Measurements from ENCODE around the gene DPY19L3. TPM values are rescaled to one million over a fixed set of nuclear protein-coding genes. Genes with fewer than 3 reads are reported as not detected.

DPY19L3 gene
- 33.9 TPM for polyA plus RNA-seq (2013, experiment 1 of 2)
- polyA plus RNA-seq (2013, experiment 2 of 2): 36.3 TPM

GRCh38 chr19:32405431-32406160, at the start of gene DPY19L3:
DPY19L3 (plus strand) TSS chr19:32405770; CDS start chr19:32408254, 2,484 bp downstream.
- Histone ChIP-seq H3K4me3 (ENCODE audit: low read length) (peak within 1 kb of the TSS; percentile 99), H3K27ac (ENCODE audit: low read depth, low read length) (peak within 1 kb of the TSS; percentile 97), H3K9ac (ENCODE audit: low read depth, low read length) (peak within 1 kb of the TSS; percentile 99), H3K27me3 (ENCODE audit: insufficient read depth, low read length) (no peaks in the 10 kb centered on the region), H3K36me3 (ENCODE audit: insufficient read depth, low read length) (peaks cover 33% of the 10 kb centered on the region), H3K9me3 (ENCODE audit: insufficient read depth, low read depth, low read length) (no peaks in the 10 kb centered on the region), H3K4me1 (ENCODE audit: insufficient read depth, low read length) (peaks cover 22% of the 10 kb centered on the region)
- WGBS: under 1% methylated on average over 104 of the region's 104 CpGs

DNA sequence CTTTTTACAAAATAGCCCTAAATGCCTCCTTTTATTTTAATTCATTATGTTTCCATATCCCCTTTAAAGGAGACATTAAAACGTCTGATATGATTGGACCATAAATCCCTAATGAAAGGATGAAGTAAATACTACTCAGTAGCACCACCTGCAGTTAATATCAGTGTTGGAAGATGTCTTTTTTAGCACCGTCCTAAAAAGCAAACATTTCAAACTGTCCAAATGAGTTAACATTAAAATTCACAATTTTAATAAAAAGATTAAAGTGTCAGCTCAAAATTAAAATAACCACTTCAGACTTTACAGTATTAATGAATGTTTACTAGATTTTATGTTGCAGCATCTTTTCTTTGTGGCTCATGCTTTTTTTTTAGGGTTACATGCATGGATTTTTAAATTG, 47.9 kb upstream of the DPY19L3 start:
- Histone ChIP-seq H3K4me1 (ENCODE audit: insufficient read depth, low read length) (no peaks in the 10 kb centered on the region), H3K9ac (ENCODE audit: low read depth, low read length) (no peak overlapping the region), H3K9me3 (ENCODE audit: insufficient read depth, low read depth, low read length) (no peaks in the 10 kb centered on the region), H3K4me3 (ENCODE audit: low read length) (no peak overlapping the region), H3K36me3 (ENCODE audit: insufficient read depth, low read length) (peaks cover 98% of the 10 kb centered on the region), H3K27ac (ENCODE audit: low read depth, low read length) (no peak overlapping the region), H3K27me3 (ENCODE audit: insufficient read depth, low read length) (no peaks in the 10 kb centered on the region)
- 100% methylated on average over 1 of the region's 2 CpGs for whole genome bisulfite sequencing

DNA sequence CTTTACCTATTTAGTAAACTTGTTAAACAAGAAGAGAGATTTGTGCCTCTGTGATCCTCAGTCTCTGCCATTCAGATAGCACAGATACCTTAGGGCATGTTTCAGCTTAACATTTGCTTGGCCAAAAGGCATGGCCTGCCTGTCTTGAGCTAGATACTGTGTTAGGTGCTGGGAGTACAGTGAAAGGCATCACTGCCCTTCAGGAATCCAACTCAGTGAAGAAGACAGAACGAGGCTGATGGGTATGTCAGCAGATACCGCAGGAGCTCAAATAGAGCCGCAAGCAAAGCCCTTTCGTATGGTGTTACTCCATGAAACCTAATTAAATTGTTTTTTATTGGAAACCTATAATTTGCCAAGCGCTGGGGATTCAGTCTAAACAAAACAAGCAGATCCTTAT, 47.2 kb upstream of the DPY19L3 start:
- no peaks in the 10 kb centered on the region for H3K27me3 ChIP-seq (ENCODE audit: insufficient read depth, low read length)
- 96% methylated on average over 5 of the region's 5 CpGs for WGBS
- no peak overlapping the region for H3K27ac ChIP-seq (ENCODE audit: low read depth, low read length)
- H3K4me3 ChIP-seq (ENCODE audit: low read length): no peak overlapping the region
- no peak overlapping the region for H3K9ac ChIP-seq (ENCODE audit: low read depth, low read length)
- H3K9me3 ChIP-seq (ENCODE audit: insufficient read depth, low read depth, low read length): no peaks in the 10 kb centered on the region
- H3K36me3 ChIP-seq (ENCODE audit: insufficient read depth, low read length): peaks cover 98% of the 10 kb centered on the region
- H3K4me1 ChIP-seq (ENCODE audit: insufficient read depth, low read length): no peaks in the 10 kb centered on the region

GRCh38 chr19:32359581-32359980, 46.0 kb upstream of the DPY19L3 start:
- Histone ChIP-seq H3K9me3 (ENCODE audit: insufficient read depth, low read depth, low read length) (no peaks in the 10 kb centered on the region), H3K27ac (ENCODE audit: low read depth, low read length) (no peak overlapping the region), H3K4me3 (ENCODE audit: low read length) (no peak overlapping the region), H3K36me3 (ENCODE audit: insufficient read depth, low read length) (peaks cover 95% of the 10 kb centered on the region), H3K27me3 (ENCODE audit: insufficient read depth, low read length) (no peaks in the 10 kb centered on the region), H3K9ac (ENCODE audit: low read depth, low read length) (no peak overlapping the region), H3K4me1 (ENCODE audit: insufficient read depth, low read length) (no peaks in the 10 kb centered on the region)
- 96% methylated on average over 9 of the region's 9 CpGs for WGBS

GRCh38 chr19:32361574-32362317, 43.8 kb upstream of the DPY19L3 start:
- no peaks in the 10 kb centered on the region for H3K4me1 ChIP-seq (ENCODE audit: insufficient read depth, low read length)
- no peak overlapping the region for H3K4me3 ChIP-seq (ENCODE audit: low read length)
- H3K27ac ChIP-seq (ENCODE audit: low read depth, low read length): no peak overlapping the region
- H3K27me3 ChIP-seq (ENCODE audit: insufficient read depth, low read length): no peaks in the 10 kb centered on the region
- H3K9me3 ChIP-seq (ENCODE audit: insufficient read depth, low read depth, low read length): no peaks in the 10 kb centered on the region
- 95% methylated on average over 9 of the region's 9 CpGs for WGBS
- H3K36me3 ChIP-seq (ENCODE audit: insufficient read depth, low read length): peaks cover 94% of the 10 kb centered on the region
- H3K9ac ChIP-seq (ENCODE audit: low read depth, low read length): no peak overlapping the region

DNA sequence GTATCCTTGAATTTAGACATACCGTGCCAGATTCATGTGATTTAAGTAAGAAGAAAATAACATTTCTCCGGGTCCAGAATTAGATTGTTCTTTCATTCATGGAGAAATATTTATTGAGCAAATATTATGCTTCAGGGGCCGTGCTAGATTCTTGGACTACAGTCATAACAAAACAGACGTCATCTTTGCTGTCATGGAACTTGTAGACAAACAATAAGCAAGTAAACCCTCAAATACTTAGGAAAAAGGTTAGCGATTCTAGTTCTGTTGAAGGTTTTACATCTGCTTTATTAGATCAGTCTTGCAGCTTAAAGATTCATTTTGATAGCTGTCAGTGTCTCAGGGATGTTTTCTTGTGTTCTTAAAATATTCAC, 43.3 kb upstream of the DPY19L3 start:
- peaks cover 94% of the 10 kb centered on the region for H3K36me3 ChIP-seq (ENCODE audit: insufficient read depth, low read length)
- H3K9me3 ChIP-seq (ENCODE audit: insufficient read depth, low read depth, low read length): no peaks in the 10 kb centered on the region
- H3K4me1 ChIP-seq (ENCODE audit: insufficient read depth, low read length): no peaks in the 10 kb centered on the region
- H3K9ac ChIP-seq (ENCODE audit: low read depth, low read length): no peak overlapping the region
- 92% methylated on average over 5 of the region's 5 CpGs for WGBS
- H3K4me3 ChIP-seq (ENCODE audit: low read length): no peak overlapping the region
- H3K27ac ChIP-seq (ENCODE audit: low read depth, low read length): no peak overlapping the region
- H3K27me3 ChIP-seq (ENCODE audit: insufficient read depth, low read length): no peaks in the 10 kb centered on the region

GRCh38 chr19:32363175-32363574, 42.4 kb upstream of the DPY19L3 start:
- no peak overlapping the region for H3K27ac ChIP-seq (ENCODE audit: low read depth, low read length)
- H3K36me3 ChIP-seq (ENCODE audit: insufficient read depth, low read length): peaks cover 92% of the 10 kb centered on the region
- no peak overlapping the region for H3K9ac ChIP-seq (ENCODE audit: low read depth, low read length)

DNA sequence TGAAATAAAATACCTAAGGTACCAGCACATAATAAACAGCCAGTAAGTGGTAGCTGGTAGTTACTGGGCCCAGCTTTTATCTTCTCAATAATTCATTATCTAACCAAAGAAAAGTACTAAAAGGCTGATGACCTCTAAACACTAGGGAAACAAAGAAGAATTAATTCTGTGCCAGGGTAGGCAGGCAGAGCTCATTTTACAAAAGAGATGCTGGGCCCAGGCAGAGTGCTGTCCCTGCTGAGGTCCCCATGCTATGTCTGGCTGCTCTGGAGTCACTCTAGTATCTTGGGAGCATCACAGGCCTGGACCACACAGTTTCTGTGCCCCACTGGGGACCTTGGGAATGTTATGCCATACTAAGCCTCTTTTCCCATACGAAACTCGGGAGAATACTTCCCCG, 41.9 kb upstream of the DPY19L3 start:
- H3K27ac ChIP-seq (ENCODE audit: low read depth, low read length): no peak overlapping the region
- no peaks in the 10 kb centered on the region for H3K9me3 ChIP-seq (ENCODE audit: insufficient read depth, low read depth, low read length)
- WGBS: 97% methylated on average over 3 of the region's 3 CpGs

More at GRCh38 chr19:32363175-32363574, 42.4 kb upstream of the DPY19L3 start:
- H3K9me3 ChIP-seq (ENCODE audit: insufficient read depth, low read depth, low read length): no peaks in the 10 kb centered on the region
- no peak overlapping the region for H3K4me3 ChIP-seq (ENCODE audit: low read length)
- H3K27me3 ChIP-seq (ENCODE audit: insufficient read depth, low read length): no peaks in the 10 kb centered on the region
- H3K4me1 ChIP-seq (ENCODE audit: insufficient read depth, low read length): no peaks in the 10 kb centered on the region
- WGBS: 96% methylated on average over 3 of the region's 3 CpGs

DNA sequence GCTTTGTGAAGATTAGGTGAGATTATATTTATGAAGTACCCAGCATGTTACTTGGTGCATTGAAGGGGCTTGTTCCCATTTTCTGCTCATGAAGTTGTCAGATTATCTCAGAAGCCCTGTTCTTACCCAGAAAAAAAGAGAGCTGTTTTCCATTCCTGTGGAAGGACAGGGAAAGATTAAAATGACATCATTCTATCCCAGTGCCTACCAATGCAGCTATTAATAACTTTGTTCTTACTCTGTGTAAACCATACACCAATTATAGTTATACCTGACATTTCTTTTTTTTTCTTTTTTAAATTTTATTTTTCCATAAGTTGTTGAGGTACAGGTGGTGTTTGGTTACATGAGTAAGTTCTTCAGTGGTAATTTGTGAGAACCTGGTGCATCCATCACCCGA, 41.5 kb upstream of the DPY19L3 start:
- H3K9me3 ChIP-seq (ENCODE audit: insufficient read depth, low read depth, low read length): no peaks in the 10 kb centered on the region
- no peaks in the 10 kb centered on the region for H3K4me1 ChIP-seq (ENCODE audit: insufficient read depth, low read length)
- H3K36me3 ChIP-seq (ENCODE audit: insufficient read depth, low read length): peaks cover 87% of the 10 kb centered on the region
- H3K27ac ChIP-seq (ENCODE audit: low read depth, low read length): no peak overlapping the region
- WGBS: 94% methylated on average over 1 of the region's 1 CpG
- no peak overlapping the region for H3K9ac ChIP-seq (ENCODE audit: low read depth, low read length)
- H3K27me3 ChIP-seq (ENCODE audit: insufficient read depth, low read length): no peaks in the 10 kb centered on the region
- no peak overlapping the region for H3K4me3 ChIP-seq (ENCODE audit: low read length)

More for the DNA sequence above, 41.9 kb upstream of the DPY19L3 start:
- H3K4me1 ChIP-seq (ENCODE audit: insufficient read depth, low read length): no peaks in the 10 kb centered on the region
- H3K27me3 ChIP-seq (ENCODE audit: insufficient read depth, low read length): no peaks in the 10 kb centered on the region
- H3K4me3 ChIP-seq (ENCODE audit: low read length): no peak overlapping the region
- no peak overlapping the region for H3K9ac ChIP-seq (ENCODE audit: low read depth, low read length)
- H3K36me3 ChIP-seq (ENCODE audit: insufficient read depth, low read length): peaks cover 90% of the 10 kb centered on the region

DNA sequence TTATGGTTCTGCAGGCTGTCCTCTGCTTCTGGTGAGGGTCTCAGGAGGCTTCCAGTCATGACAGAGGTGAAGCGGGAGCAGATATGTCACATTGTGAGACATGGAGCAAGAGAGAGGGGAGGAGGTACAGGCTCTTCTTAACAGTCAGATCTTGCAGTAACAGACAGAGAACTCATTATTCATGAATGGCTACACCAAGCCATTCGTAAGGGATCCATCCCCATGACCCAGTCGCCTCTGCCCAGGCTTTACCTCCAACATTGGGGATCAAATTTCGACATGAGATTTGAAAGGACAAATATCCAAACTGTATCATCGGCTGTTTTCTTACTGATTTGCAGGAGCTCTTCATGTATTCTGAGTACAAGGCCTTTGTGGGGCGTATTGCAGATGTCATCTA, 38.5 kb upstream of the DPY19L3 start:
- H3K4me3 ChIP-seq (ENCODE audit: low read length): no peak overlapping the region
- H3K27ac ChIP-seq (ENCODE audit: low read depth, low read length): no peak overlapping the region
- whole genome bisulfite sequencing: 80% methylated on average over 6 of the region's 6 CpGs
- peaks cover 77% of the 10 kb centered on the region for H3K36me3 ChIP-seq (ENCODE audit: insufficient read depth, low read length)
- no peaks in the 10 kb centered on the region for H3K9me3 ChIP-seq (ENCODE audit: insufficient read depth, low read depth, low read length)
- no peak overlapping the region for H3K9ac ChIP-seq (ENCODE audit: low read depth, low read length)
- H3K27me3 ChIP-seq (ENCODE audit: insufficient read depth, low read length): no peaks in the 10 kb centered on the region
- no peaks in the 10 kb centered on the region for H3K4me1 ChIP-seq (ENCODE audit: insufficient read depth, low read length)

DNA sequence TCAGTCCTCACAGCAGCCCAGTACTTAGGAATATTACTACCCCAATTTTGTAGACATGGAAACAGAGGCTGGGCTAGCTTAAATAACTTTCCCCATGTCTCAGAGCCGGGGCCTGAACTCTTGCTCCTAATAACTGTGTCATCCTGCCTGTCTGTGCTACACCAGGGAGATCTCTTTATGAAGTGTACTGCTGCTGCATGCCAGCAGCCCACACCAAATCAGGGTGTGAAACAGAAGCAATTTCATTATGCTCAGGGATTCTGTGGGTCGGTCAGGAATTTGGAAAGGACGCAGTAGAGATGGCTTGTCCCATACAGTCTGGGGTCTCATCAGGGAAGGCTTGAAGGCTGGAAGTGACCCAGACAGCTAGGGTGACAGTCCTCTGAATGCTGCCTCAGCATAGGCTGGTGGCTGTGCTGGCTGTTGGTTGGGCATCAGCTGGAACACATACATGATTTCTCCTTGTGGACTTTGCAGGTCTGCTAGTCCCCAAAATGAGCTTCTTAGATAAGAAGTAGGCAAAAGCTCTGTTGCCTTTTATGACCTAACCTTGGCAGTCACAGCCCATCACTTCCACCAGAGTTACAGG, 37.5 kb upstream of the DPY19L3 start:
- Histone ChIP-seq H3K36me3 (ENCODE audit: insufficient read depth, low read length) (peaks cover 77% of the 10 kb centered on the region), H3K9me3 (ENCODE audit: insufficient read depth, low read depth, low read length) (no peaks in the 10 kb centered on the region), H3K4me3 (ENCODE audit: low read length) (no peak overlapping the region), H3K27me3 (ENCODE audit: insufficient read depth, low read length) (no peaks in the 10 kb centered on the region), H3K27ac (ENCODE audit: low read depth, low read length) (no peak overlapping the region), H3K4me1 (ENCODE audit: insufficient read depth, low read length) (no peaks in the 10 kb centered on the region), H3K9ac (ENCODE audit: low read depth, low read length) (no peak overlapping the region)
- 92% methylated on average over 3 of the region's 3 CpGs for WGBS

Data from HUES64 (cell line).